LNCAP (cell line): Measurements from ENCODE around the gene FOXP1.

Experiments used
- CTCF ChIP-seq: fragments of 450-650 bp; IDR thresholded peaks from 2 replicates; pipeline ENCODE4 v1.5.1; 2017; ENCODE audit warnings: mild to moderate bottlenecking

FOXP1 gene

GRCh38 chr3:71241246-71241901 is 342.2 kb downstream of the FOXP1 start:
- TF ChIP-seq CTCF, result no peak

- TF ChIP-seq CTCF, result no peak
These were observed 343.5 kb downstream of the FOXP1 start for GRCh38 chr3:71240034-71240433.

GRCh38 chr3:71238355-71238757 is 345.2 kb downstream of the FOXP1 start:
- no peak for TF ChIP-seq CTCF

GRCh38 chr3:71237672-71238071 is 345.9 kb downstream of the FOXP1 start:
- TF ChIP-seq CTCF, result no peak

- no peak for TF ChIP-seq CTCF
These were observed 347.7 kb downstream of the FOXP1 start for GRCh38 chr3:71235846-71236245.

- no peak for TF ChIP-seq CTCF
These were observed 350.6 kb downstream of the FOXP1 start for GRCh38 chr3:71232895-71233294.

GRCh38 chr3:71232175-71232679 is 351.3 kb downstream of the FOXP1 start:
- TF ChIP-seq CTCF, result no peak

GRCh38 chr3:71231680-71232079 is 351.8 kb downstream of the FOXP1 start:
- TF ChIP-seq CTCF, result no peak
